Measurements from ENCODE around the gene KNOP1.
A peak's percentile ranks its signal among the peaks of the same experiment; 100 is the strongest.

KNOP1 gene

GRCh38 chr16:19696328-19696727 lies 21.7 kb downstream of the KNOP1 start:
- peak; percentile 73 for DNase-seq (ENCODE audit: extremely low read depth, low read depth)
- TF ChIP-seq CTCF (IDR thresholded peaks at IDR 0.05; ENCODE audit: low read depth, low read length, missing control alignments): no peak
- H3K4me3 ChIP-seq (replicated peaks; ENCODE audit: low read depth, low read length): no peak overlapping the region

DNA sequence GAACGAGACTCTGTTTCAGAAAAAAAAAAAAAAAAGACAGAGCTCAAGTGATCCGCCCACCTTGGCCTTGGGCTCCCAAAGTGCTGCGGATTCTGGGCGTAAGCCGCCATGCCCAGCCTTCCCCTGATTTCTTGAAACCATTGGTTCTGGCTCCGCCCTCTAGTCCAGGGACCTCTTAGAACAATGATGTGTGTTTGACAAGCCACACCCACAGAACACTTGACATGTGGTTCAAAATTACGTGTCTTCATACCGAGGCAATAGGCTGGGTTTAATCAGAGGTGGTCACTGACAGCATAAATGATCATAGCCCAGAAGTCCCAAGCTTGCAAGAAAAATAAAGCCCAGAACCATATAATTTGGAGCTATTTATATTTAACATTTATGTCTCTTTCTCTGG lies 23.0 kb downstream of the KNOP1 start:
- no peak for TF ChIP-seq CTCF (IDR thresholded peaks at IDR 0.05; ENCODE audit: low read depth, low read length, missing control alignments)
- DNase-seq (ENCODE audit: extremely low read depth, low read depth): no peak

DNA sequence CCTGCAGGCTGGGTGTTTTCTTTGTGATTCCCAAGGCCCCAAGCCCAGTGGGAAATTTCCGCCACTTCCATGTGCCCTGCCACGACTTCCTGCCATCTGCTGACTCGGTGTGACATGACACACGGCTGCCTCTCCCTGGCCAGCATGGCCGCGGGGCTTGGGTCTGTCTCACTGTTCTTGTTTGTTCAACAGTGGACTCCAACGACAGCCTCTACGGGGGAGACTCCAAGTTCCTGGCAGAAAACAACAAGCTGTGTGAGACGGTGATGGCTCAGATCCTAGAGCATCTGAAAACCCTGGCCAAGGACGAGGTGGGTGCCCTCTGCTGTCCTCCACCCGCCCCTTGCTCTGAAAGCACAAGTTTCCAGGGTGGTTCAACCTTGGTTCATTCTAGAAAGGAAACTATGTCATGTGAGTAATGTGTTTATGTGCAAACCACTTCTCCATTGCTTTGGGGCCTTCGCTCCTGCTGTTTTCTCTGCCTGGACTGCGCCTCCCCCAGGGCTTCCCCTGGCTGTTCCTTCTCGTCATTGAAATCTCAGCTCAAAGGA lies 26.8 kb downstream of the KNOP1 start:
- no peak overlapping the region for H3K4me3 ChIP-seq (replicated peaks; ENCODE audit: low read depth, low read length)
- DNase-seq (ENCODE audit: extremely low read depth, low read depth): no peak
- TF ChIP-seq CTCF (IDR thresholded peaks at IDR 0.05; ENCODE audit: low read depth, low read length, missing control alignments): no peak

More for the DNA sequence above, 23.0 kb downstream of the KNOP1 start:
- no peak overlapping the region for H3K4me3 ChIP-seq (replicated peaks; ENCODE audit: low read depth, low read length)

DNA sequence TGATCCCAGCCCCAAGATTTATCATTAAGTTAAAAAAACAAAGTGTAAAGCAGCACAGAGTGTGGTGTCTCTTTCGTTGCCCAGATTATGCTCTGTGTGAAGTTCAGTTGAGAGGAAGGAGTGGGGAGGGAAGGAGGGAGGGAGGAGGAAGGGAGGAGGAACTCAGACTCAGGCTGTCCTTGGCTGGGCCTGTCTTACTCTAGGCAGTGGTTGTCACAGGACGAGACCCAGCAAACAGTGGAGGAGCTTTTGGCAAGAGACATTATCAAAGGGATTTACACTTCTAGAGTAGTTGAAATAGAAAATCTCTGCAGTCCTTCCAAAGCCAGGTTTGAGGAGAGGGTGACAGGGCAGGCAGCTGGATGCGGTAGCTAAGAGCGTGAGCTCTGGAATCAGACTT lies 27.8 kb downstream of the KNOP1 start:
- no peak for DNase-seq (ENCODE audit: extremely low read depth, low read depth)
- TF ChIP-seq CTCF (IDR thresholded peaks at IDR 0.05; ENCODE audit: low read depth, low read length, missing control alignments): no peak

GRCh38 chr16:19689342-19689741 lies 28.7 kb downstream of the KNOP1 start:
- H3K4me3 ChIP-seq (replicated peaks; ENCODE audit: low read depth, low read length): no peak overlapping the region
- DNase-seq (ENCODE audit: extremely low read depth, low read depth): no peak
- TF ChIP-seq CTCF (IDR thresholded peaks at IDR 0.05; ENCODE audit: low read depth, low read length, missing control alignments): no peak

More for the DNA sequence above, 27.8 kb downstream of the KNOP1 start:
- H3K4me3 ChIP-seq (replicated peaks; ENCODE audit: low read depth, low read length): no peak overlapping the region

DNA sequence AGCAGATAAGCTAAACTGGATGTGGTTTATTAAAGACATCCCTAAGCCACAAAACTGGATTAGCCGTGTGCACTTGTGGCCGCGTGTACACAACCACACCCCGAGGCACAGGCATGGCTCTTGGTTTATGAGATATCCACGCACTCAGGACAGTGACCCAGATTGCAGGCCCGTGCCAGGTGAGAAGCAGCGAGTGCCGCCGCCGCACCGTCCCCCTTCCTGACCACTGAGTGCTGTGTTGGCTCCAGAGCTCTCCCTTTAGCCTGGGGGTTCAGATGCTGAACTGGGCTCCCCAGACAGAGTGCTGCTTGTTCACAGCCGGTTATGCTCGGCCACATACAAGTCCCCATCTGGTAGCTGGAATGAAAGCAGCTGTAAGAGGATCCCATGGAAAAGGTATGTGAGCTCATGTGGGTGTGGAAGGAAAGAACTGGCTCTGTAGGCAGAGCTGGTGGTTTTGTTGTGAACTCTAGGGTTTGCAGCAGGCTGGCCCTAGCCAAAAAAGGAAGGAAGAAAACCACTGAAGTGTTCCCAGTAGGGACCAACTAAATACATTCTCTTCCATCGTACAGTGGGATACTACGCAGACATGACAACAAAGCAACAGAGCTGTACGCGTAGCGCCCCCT lies 29.5 kb downstream of the KNOP1 start:
- no peak for DNase-seq (ENCODE audit: extremely low read depth, low read depth)
- no peak overlapping the region for H3K4me3 ChIP-seq (replicated peaks; ENCODE audit: low read depth, low read length)
- TF ChIP-seq CTCF (IDR thresholded peaks at IDR 0.05; ENCODE audit: low read depth, low read length, missing control alignments): no peak

DNA sequence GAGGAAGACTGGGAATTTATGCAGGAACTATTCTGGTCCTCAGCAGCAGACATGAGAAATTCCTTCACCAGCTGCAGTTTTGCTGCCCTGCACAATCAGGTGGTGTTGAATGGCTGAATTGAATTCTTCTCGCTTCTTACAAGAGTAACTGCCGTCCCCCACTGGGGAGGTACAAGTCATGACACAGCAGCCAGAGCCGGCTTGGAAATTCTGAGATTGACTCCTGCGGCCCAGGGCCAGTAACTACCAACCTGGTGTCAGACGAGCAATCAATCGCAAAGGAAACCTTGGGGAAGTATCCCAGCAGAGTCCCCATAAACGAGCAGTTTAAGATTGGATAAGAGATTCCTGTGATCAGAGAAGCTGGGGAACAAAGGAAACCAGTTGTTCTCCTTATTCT lies 30.7 kb downstream of the KNOP1 start:
- DNase-seq (ENCODE audit: extremely low read depth, low read depth): no peak
- H3K4me3 ChIP-seq (replicated peaks; ENCODE audit: low read depth, low read length): no peak overlapping the region
- no peak for TF ChIP-seq CTCF (IDR thresholded peaks at IDR 0.05; ENCODE audit: low read depth, low read length, missing control alignments)
